GM12878 (cell line): Measurements from ENCODE around the gene TOP2B.

Experiments used
- MXI1 ChIP-seq: fragments of 150-350 bp; IDR thresholded peaks from 2 replicates; pipeline ENCODE4 v1.6.1; 2011; ENCODE audit warnings: low read depth, mild to moderate bottlenecking, inconsistent platforms, low read length, improper control_type of control experiment
- PBX3 ChIP-seq: IDR thresholded peaks from 2 replicates; pipeline ENCODE4 v1.6.1; 2011; ENCODE audit warnings: mild to moderate bottlenecking, low read depth, low read length, moderate library complexity; ENCODE audit not compliant: insufficient replicate concordance
- POLR2A ChIP-seq: IDR thresholded peaks from 2 replicates; pipeline ENCODE4 v1.6.1; 2011; ENCODE audit warnings: low read depth, mild to moderate bottlenecking, low read length
- POLR2AphosphoS5 ChIP-seq: IDR thresholded peaks from 2 replicates; pipeline ENCODE4 v1.6.1; 2011; ENCODE audit warnings: mild to moderate bottlenecking, low read length, inconsistent platforms
- RFX5 ChIP-seq: IDR thresholded peaks from 2 replicates; pipeline ENCODE4 v1.6.1; 2011; ENCODE audit warnings: low read depth, low read length, improper control_type of control experiment
- SRF ChIP-seq, 2 experiments: IDR thresholded peaks; 2 replicates each; pipeline ENCODE4 v1.6.1; 2011; ENCODE audit warnings: low read depth in 2 of 2, low read length in 2 of 2, mild to moderate bottlenecking in 1 of 2, moderate library complexity in 1 of 2

- no peak for TF ChIP-seq POLR2AphosphoS5
- TF ChIP-seq PBX3 = no peak
- TF ChIP-seq POLR2A = no peak
- TF ChIP-seq RFX5 = no peak
- TF ChIP-seq SRF (IDR thresholded peaks at IDR 0.05; ENCODE audit: low read depth in 2 of 2, low read length in 2 of 2) = no peak
- no peak for TF ChIP-seq MXI1
These were observed 78.2 kb downstream of the TOP2B start for GRCh38 chr3:25586553-25586952.
